Kidney capillary endothelial cell (primary cell): ENCODE measurements around the gene OR52H1.
A peak's percentile ranks its signal among the peaks of the same experiment; 100 is the strongest.

ENCODE experiments used
- DNase-seq: peaks from one replicate; pipeline ENCODE4 v3.0.0-alpha.2; 2018; ENCODE audit warnings: low spot score

OR52H1 gene

GRCh38 chr11:5531053-5531831 lies 17.1 kb downstream of the OR52H1 start:
- DNase-seq: no peak

- DNase-seq: no peak
Measured at GRCh38 chr11:5528495-5528894, 19.8 kb downstream of the OR52H1 start.

- DNase-seq: no peak
Measured at GRCh38 chr11:5527716-5528115, 20.6 kb downstream of the OR52H1 start.

GRCh38 chr11:5524756-5525155 lies 23.6 kb downstream of the OR52H1 start:
- no peak for DNase-seq

DNA sequence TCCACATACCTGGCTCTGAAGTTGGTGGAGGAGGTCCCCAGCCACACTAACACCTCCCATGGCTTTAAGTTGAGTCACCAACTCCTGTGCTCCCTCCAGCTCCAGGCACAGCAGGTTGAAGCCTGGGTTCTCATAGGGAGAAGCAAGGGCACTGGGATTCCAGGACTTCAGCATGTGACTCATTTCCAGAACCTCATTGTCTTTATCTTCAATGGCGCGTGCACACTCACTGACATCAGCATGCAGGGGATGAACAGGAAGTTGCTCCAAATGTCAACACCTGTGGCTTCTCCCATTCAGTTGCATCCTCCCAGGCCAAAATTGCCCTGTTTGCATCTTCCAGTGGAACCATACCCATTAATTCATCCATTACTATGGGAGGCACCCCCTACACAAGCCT lies 26.0 kb downstream of the OR52H1 start:
- peak; percentile 42 for DNase-seq

- no peak for DNase-seq
Measured at GRCh38 chr11:5521540-5521939, 26.8 kb downstream of the OR52H1 start.

DNA sequence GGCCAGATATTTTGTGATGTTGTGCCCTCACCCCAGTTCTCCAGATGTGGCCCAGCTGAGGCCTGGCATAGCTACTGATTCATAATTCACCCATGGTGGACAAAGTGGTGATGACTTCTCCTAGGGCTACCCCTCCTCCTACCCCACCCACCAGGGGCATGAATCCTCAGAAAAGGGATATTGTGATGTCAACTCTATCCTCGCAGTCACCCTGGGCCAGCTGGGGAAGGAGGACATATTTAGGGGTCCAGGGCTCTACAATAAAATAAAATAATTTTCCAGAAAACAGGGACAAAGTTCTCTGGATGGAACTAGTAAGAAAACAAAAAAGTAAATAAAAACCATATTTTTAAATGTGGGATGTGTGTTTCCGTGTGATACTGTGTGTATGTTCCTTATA lies 31.7 kb downstream of the OR52H1 start, which contains the start of gene UBQLNL:
UBQLNL (minus strand) TSS at position 101 of the 400 bp plus-strand sequence. CDS start 258 bp downstream, outside the sequence.
- DNase-seq: no peak

GRCh38 chr11:5514841-5515240 lies 33.5 kb downstream of the OR52H1 start:
- no peak for DNase-seq

DNA sequence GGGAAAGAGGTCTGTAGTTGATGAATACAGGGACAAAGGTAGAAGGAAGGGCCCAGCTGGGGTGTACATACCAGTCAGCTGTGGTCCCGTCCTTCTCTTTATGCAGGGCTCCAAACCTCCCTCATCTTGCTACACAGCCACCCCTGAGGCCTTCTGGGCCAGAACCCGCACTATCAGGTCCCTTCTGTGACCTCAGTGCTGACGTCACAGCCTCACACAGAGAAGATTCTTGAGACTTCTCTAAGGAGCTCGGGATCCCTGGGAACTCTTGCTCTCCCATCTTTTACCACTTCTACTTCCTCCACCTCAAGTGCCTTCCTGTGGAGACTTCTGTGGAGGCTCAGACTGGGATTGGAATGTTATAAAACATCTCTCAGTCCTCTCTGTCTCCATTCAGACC lies 38.5 kb downstream of the OR52H1 start, which contains the start of gene UBQLN3:
UBQLN3 (minus strand) TSS at position 155 of the 400 bp plus-strand sequence. CDS start 399 bp downstream, outside the sequence.
- DNase-seq: no peak

DNA sequence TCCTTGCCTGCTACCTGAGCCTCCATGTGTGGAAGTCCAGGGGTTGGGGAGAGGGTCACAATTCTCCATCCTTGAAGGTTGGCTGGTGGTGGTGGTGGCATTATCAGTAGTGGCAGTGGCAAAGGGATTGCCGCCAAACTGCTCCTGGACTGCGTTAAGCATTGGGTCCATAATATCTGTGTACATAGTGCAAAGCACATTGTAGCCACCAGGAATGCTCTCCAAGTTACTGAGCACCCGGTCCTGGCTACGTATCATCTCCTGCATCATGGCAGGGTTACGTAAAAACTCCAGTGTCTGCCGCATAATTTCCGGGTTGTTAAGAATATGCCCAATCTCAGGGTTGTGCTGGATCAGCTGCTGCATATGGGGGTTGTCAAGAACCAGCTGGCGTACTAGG lies 39.7 kb downstream of the OR52H1 start:
- no peak for DNase-seq

GRCh38 chr11:5507933-5508305 lies 40.4 kb downstream of the OR52H1 start:
- DNase-seq: no peak

GRCh38 chr11:5507177-5507932 lies 41.0 kb downstream of the OR52H1 start:
- no peak for DNase-seq

- DNase-seq: no peak
Measured at GRCh38 chr11:5505363-5506048, 42.8 kb downstream of the OR52H1 start.

DNA sequence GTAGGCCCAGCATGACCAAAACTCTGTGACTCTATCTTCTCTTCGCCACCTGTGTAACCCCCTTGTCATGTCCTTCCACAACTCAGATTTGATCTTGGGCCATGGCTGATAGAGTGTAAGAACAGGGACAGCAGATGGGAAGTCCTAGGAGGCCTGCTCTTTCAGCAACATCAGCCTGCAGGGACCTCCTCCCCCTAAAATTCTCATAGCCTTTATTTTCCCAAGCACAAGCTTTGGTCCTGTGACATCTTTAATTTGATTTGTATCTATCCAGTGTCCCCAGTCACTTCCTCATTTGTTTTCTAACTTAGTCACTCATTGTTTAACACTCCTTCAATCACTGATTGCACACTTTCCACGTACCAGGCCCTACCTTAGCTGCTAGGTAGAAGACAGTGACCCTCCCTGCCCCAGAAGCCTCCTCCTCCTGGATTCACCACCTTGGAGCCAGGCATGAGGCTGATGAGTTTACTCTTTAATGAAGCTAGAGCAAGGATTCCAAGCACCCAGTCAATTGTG lies 43.9 kb downstream of the OR52H1 start:
- DNase-seq: no peak

GRCh38 chr11:5500393-5500801 lies 47.9 kb downstream of the OR52H1 start:
- no peak for DNase-seq

GRCh38 chr11:5499671-5500070 lies 48.7 kb downstream of the OR52H1 start:
- DNase-seq: no peak
